Cerebellar cortex (tissue), 1 donor: ENCODE data around the gene APBB3.
A peak's percentile ranks its signal among the peaks of the same experiment; 100 is the strongest.
"Not testable (repeated sequence)": the region's sequence is repeated elsewhere in the genome, so short reads cannot be mapped to it uniquely, and the experiment has no call there.

Experiments used
- DNase-seq: peaks from one replicate; pipeline ENCODE4 v3.0.0-alpha.2; 2015; ENCODE audit warnings: low spot score

The APBB3 gene

GRCh38 chr5:140564196-140565023 lies at the start of gene APBB3, which contains the start of gene SLC35A4:
APBB3 (minus strand) TSS chr5:140564598; CDS start chr5:140564245, 353 bp downstream.
SLC35A4 (plus strand) TSS chr5:140564828; CDS start chr5:140567170, 2,342 bp downstream.
- DNase-seq, result peak; percentile 99

GRCh38 chr5:140611020-140611521 lies 46.7 kb upstream of the APBB3 start:
- no peak for DNase-seq

- no peak for DNase-seq
Measured at GRCh38 chr5:140609126-140609525, 44.7 kb upstream of the APBB3 start.

GRCh38 chr5:140608722-140609121 lies 44.3 kb upstream of the APBB3 start:
- DNase-seq, result no peak

- DNase-seq, result no peak
Measured at GRCh38 chr5:140607031-140607430, 42.6 kb upstream of the APBB3 start.

- no peak for DNase-seq
Measured at GRCh38 chr5:140605879-140606278, 41.5 kb upstream of the APBB3 start.

GRCh38 chr5:140603734-140604133 lies 39.3 kb upstream of the APBB3 start:
- DNase-seq, result no peak

GRCh38 chr5:140603446-140603698 lies 39.0 kb upstream of the APBB3 start:
- not testable (repeated sequence) for DNase-seq

GRCh38 chr5:140602147-140602546 lies 37.7 kb upstream of the APBB3 start:
- DNase-seq, result no peak

GRCh38 chr5:140600096-140600495 lies 35.7 kb upstream of the APBB3 start:
- no peak for DNase-seq

- DNase-seq, result no peak
Measured at GRCh38 chr5:140598836-140599235, 34.4 kb upstream of the APBB3 start.

- peak; percentile 13 for DNase-seq
Measured at GRCh38 chr5:140596321-140596741, 31.9 kb upstream of the APBB3 start.

GRCh38 chr5:140595538-140596300 lies 31.3 kb upstream of the APBB3 start:
- no peak for DNase-seq

GRCh38 chr5:140594169-140594568 lies 29.8 kb upstream of the APBB3 start:
- no peak for DNase-seq

- DNase-seq, result not testable (repeated sequence)
Measured at GRCh38 chr5:140593070-140593469, 28.7 kb upstream of the APBB3 start.

GRCh38 chr5:140591747-140592372 lies 27.5 kb upstream of the APBB3 start:
- DNase-seq, result no peak

- DNase-seq, result no peak
Measured at GRCh38 chr5:140590861-140591260, 26.5 kb upstream of the APBB3 start.

- no peak for DNase-seq
Measured at GRCh38 chr5:140588311-140589070, 24.1 kb upstream of the APBB3 start.

- no peak for DNase-seq
Measured at GRCh38 chr5:140587495-140587894, 23.1 kb upstream of the APBB3 start.

- DNase-seq, result not testable (repeated sequence)
Measured at GRCh38 chr5:140579188-140579747, 14.9 kb upstream of the APBB3 start.

GRCh38 chr5:140576776-140577201 lies 12.4 kb upstream of the APBB3 start:
- no peak for DNase-seq
